Neuronal stem cell (in vitro differentiated cells): ENCODE data around the gene SPOCK1.
A peak's percentile ranks its signal among the peaks of the same experiment; 100 is the strongest.

Source experiments
- DNase-seq: peaks from one replicate; pipeline ENCODE4 v3.0.0-alpha.2; 2013; ENCODE audit warnings: low spot score
- H2AFZ ChIP-seq: one replicate; pipeline ENCODE4 v1.6.1; 2013; ENCODE audit warnings: mild to moderate bottlenecking, low read length, inconsistent platforms
- H2AK5ac ChIP-seq: 2 replicates; pipeline ENCODE4 v1.6.1; 2013; ENCODE audit warnings: low read depth, mild to moderate bottlenecking, inconsistent platforms, low read length, moderate library complexity, mixed read lengths
- H2BK120ac ChIP-seq: 2 replicates; pipeline ENCODE4 v1.6.1; 2013; ENCODE audit warnings: low read depth, mild to moderate bottlenecking, inconsistent platforms, low read length, moderate library complexity, mixed read lengths
- H2BK12ac ChIP-seq: one replicate; pipeline ENCODE4 v1.6.1; 2013; ENCODE audit warnings: low read length, inconsistent platforms
- H2BK15ac ChIP-seq: 2 replicates; pipeline ENCODE4 v1.6.1; 2013; ENCODE audit warnings: mild to moderate bottlenecking, low read length, inconsistent platforms, mixed read lengths
- H2BK5ac ChIP-seq: one replicate; pipeline ENCODE4 v1.6.1; 2013; ENCODE audit warnings: inconsistent platforms, mild to moderate bottlenecking, low read length, moderate library complexity
- H3K14ac ChIP-seq: one replicate; pipeline ENCODE4 v1.6.1; 2013; ENCODE audit warnings: low read length, inconsistent platforms
- H3K18ac ChIP-seq: 2 replicates; pipeline ENCODE4 v1.6.1; 2013; ENCODE audit warnings: low read length, inconsistent platforms
- H3K23ac ChIP-seq: 2 replicates; pipeline ENCODE4 v1.6.1; 2013; ENCODE audit warnings: low read depth, mild to moderate bottlenecking, mixed read lengths, low read length, inconsistent platforms; ENCODE audit not compliant: poor library complexity
- H3K27ac ChIP-seq: replicated peaks from 3 replicates; pipeline ENCODE4 v1.5.1; 2013; ENCODE audit warnings: low read length, inconsistent platforms
- H3K27me3 ChIP-seq, 3 experiments: 2 replicates each; pipeline ENCODE4 v1.6.1; 2013; ENCODE audit warnings: low read length in 3 of 3, mild to moderate bottlenecking in 2 of 3, inconsistent platforms in 1 of 3, low read depth in 1 of 3, mixed read lengths in 1 of 3, moderate library complexity in 1 of 3; ENCODE audit not compliant: control insufficient read depth in 3 of 3, insufficient read depth in 3 of 3
- H3K36me3 ChIP-seq, 2 donors: replicated peaks in 1 of 2; 2 replicates each; pipeline ENCODE4 v1.6.1; 2013; ENCODE audit warnings: low read length in 2 of 2; ENCODE audit not compliant: control insufficient read depth in 2 of 2, insufficient read depth in 2 of 2
- H3K4ac ChIP-seq: 2 replicates; pipeline ENCODE4 v1.6.1; 2013; ENCODE audit warnings: inconsistent platforms, mild to moderate bottlenecking, low read length, moderate library complexity
- H3K4me1 ChIP-seq, 2 donors: 1 replicate in 1 of 2; 2 replicates in 1 of 2; pipeline ENCODE4 v1.6.1; 2013; ENCODE audit warnings: low read length in 2 of 2, low read depth in 1 of 2; ENCODE audit not compliant: control insufficient read depth in 2 of 2, insufficient read depth in 1 of 2
- H3K4me2 ChIP-seq: one replicate; pipeline ENCODE4 v1.6.1; 2013; ENCODE audit warnings: mild to moderate bottlenecking, low read length, inconsistent platforms; ENCODE audit not compliant: insufficient read depth, poor library complexity, severe bottlenecking
- H3K4me3 ChIP-seq, 2 donors: 2 replicates each; pipeline ENCODE4 v1.5.1; 2013; ENCODE audit warnings: low read length in 2 of 2, mild to moderate bottlenecking in 2 of 2, inconsistent platforms in 1 of 2, moderate library complexity in 1 of 2
- H3K79me1 ChIP-seq: one replicate; pipeline ENCODE4 v1.6.1; 2013; ENCODE audit warnings: low read depth, mild to moderate bottlenecking, inconsistent platforms, low read length, moderate library complexity
- H3K9ac ChIP-seq: one replicate; pipeline ENCODE4 v1.6.1; 2013; ENCODE audit warnings: mild to moderate bottlenecking, low read depth, low read length, inconsistent platforms; ENCODE audit not compliant: poor library complexity
- H3K9me3 ChIP-seq, 2 donors: replicated peaks in 1 of 2; 2 replicates each; pipeline versions ENCODE3 to v1.6.1; 2013; ENCODE audit warnings: low read length in 2 of 2, mild to moderate bottlenecking in 2 of 2, inconsistent platforms in 1 of 2, low read depth in 1 of 2, mixed read lengths in 1 of 2, moderate library complexity in 1 of 2; ENCODE audit not compliant: control insufficient read depth in 2 of 2, insufficient read depth in 1 of 2
- H4K8ac ChIP-seq: one replicate; pipeline ENCODE4 v1.6.1; 2013; ENCODE audit warnings: low read depth, mild to moderate bottlenecking, inconsistent platforms, low read length, moderate library complexity
- H4K91ac ChIP-seq: one replicate; pipeline ENCODE4 v1.6.1; 2013; ENCODE audit warnings: low read length, low read depth, mild to moderate bottlenecking, inconsistent platforms; ENCODE audit not compliant: poor library complexity
- WGBS, 2 donors: extraction: QIAGEN DNeasy Blood & Tissue Kit; methylation state at CpG; one replicate each; pipeline ENCODE4 v1.1.7; 2013; ENCODE audit warnings: missing lambda C conversion rate in 2 of 2, mixed read lengths in 1 of 2; ENCODE audit not compliant: insufficient read length in 2 of 2, insufficient replicate concordance in 1 of 2; ENCODE audit errors: extremely low coverage in 2 of 2; 5-methylcytosine and 5-hydroxymethylcytosine counted together

Gene SPOCK1

DNA sequence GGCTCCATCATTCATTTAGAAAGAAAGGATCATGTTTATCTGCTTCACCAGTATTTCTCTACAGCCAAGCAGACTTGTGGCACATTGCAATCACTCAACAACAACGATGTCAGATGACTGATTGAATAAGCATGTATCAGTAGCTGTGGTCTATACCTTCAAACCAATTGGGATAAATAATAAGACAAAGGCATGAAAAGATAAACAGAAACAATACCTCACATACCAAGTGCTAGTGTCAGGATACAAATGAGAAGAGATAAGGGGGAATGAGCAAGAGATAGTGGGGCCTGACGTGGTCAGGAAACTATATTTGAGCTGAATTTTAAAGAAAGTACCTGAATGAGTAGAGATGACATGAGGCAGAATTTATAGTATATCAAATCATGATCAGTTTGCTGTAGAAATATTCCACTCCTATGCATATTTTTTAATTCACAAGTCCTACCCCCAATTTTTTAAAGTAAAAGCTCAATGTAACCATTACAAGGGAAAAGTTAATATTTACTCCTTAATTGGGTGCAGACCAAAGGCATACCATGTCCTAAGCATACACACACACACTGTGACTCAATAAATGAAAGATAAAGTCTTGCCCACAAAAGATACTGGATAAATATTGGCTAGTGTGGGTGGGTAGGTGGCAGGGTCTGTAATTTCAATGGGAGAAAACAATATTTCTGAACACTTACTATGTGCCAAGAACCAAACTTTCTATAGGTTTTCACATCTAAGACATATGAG lies 284.5 kb downstream of the SPOCK1 start:
- H4K91ac ChIP-seq, result no peak overlapping the region
- no peak overlapping the region for H3K4me2 ChIP-seq
- no peak overlapping the region for H2BK12ac ChIP-seq
- no peaks in the 10 kb centered on the region for H3K36me3 ChIP-seq
- H3K27ac ChIP-seq, result no peak overlapping the region
- H2BK5ac ChIP-seq, result no peak overlapping the region
- H3K79me1 ChIP-seq, result no peaks in the 10 kb centered on the region
- no peak overlapping the region for H3K4ac ChIP-seq
- H3K4me3 ChIP-seq, result no peak overlapping the region
- H4K8ac ChIP-seq, result no peak overlapping the region
- no peaks in the 10 kb centered on the region for H3K27me3 ChIP-seq
- H2BK15ac ChIP-seq, result no peak overlapping the region
- no peak overlapping the region for H2AFZ ChIP-seq
- WGBS, 2 donors, result no CpG with 5 or more reads among the region's 2 CpGs
- peaks cover 2 to 7% of the 10 kb centered on the region in 2 donors for H3K4me1 ChIP-seq
- H2AK5ac ChIP-seq, result no peak overlapping the region
- H3K18ac ChIP-seq, result no peak overlapping the region
- no peak overlapping the region for H2BK120ac ChIP-seq
- H3K14ac ChIP-seq, result no peak overlapping the region
- no peaks in the 10 kb centered on the region for H3K9me3 ChIP-seq
- no peak overlapping the region for H3K23ac ChIP-seq
- no peak overlapping the region for H3K9ac ChIP-seq
- no peak for DNase-seq

DNA sequence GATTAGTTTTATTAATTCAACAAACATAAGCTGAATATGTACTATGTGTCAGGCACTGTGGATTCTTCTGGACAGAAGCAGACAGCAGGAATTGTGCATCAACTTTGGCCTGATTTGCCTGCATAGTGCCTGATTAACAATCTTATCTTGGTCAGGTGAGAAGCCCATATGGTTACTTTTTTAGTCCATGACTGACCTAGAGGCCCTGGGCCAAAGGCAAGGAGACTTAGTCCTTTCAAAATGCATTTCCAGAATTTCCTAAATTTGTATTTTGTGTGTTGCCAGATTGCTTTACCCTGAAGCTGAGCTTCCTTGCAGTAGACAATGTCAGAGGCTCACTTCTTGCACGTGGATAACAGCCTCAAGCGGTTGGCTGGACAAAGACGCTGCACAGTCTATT lies 286.7 kb downstream of the SPOCK1 start:
- Histone ChIP-seq H2BK5ac (no peak overlapping the region), H3K23ac (no peak overlapping the region), H3K14ac (no peak overlapping the region), H3K36me3 (no peaks in the 10 kb centered on the region), H3K9ac (no peak overlapping the region), H2AK5ac (no peak overlapping the region), H3K27me3 (no peaks in the 10 kb centered on the region), H3K4me1 (peaks cover 2 to 7% of the 10 kb centered on the region in 2 donors), H2BK120ac (no peak overlapping the region), H3K4ac (no peak overlapping the region), H3K9me3 (no peaks in the 10 kb centered on the region), H4K91ac (no peak overlapping the region), H4K8ac (no peak overlapping the region), H2AFZ (no peak overlapping the region), H3K27ac (no peak overlapping the region), H3K4me3 (no peak overlapping the region), H2BK12ac (no peak overlapping the region), H3K18ac (peak overlapping the region; percentile 12), H2BK15ac (no peak overlapping the region), H3K79me1 (no peaks in the 10 kb centered on the region), H3K4me2 (no peak overlapping the region)
- WGBS, 2 donors, result no CpG with 5 or more reads among the region's 3 CpGs
- no peak for DNase-seq

DNA sequence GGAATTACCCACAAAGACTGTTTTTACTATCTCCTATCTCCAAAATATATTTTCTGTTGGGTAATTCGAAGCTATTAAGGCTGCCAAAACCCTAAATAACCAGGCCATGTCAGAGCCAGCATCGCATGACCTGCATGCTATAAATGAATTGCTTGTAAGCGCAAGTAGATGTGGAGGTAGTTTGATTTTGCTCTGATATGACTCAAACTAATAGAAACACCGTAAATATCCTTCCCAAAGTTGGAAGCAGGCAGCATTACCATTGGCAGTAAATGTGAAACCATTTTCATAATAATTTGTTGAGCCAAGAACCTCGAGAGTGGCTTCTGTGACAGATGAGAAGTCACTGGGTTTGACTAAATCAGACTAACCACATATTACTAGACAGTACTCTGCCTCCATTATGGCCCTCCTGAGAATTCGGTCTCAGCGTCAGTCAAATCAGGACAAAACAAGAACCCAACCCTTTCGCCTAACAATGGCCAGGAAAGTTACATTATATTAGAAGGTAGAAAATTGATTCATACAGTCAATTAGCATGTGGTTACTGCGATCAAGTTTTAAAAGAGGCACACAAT lies 289.8 kb downstream of the SPOCK1 start:
- no peaks in the 10 kb centered on the region for H3K27me3 ChIP-seq
- no peak overlapping the region for H3K4me3 ChIP-seq
- H3K4ac ChIP-seq, result no peak overlapping the region
- no peak overlapping the region for H2BK120ac ChIP-seq
- no peak overlapping the region for H3K23ac ChIP-seq
- H3K9ac ChIP-seq, result no peak overlapping the region
- H2AK5ac ChIP-seq, result no peak overlapping the region
- peaks cover 10 to 26% of the 10 kb centered on the region in 2 donors for H3K4me1 ChIP-seq
- H3K79me1 ChIP-seq, result no peaks in the 10 kb centered on the region
- no peak overlapping the region for H3K4me2 ChIP-seq
- H3K14ac ChIP-seq, result no peak overlapping the region
- no peak overlapping the region for H4K91ac ChIP-seq
- no peaks in the 10 kb centered on the region for H3K9me3 ChIP-seq
- no peak for DNase-seq
- no peak overlapping the region for H2BK12ac ChIP-seq
- H4K8ac ChIP-seq, result no peak overlapping the region
- no peaks in the 10 kb centered on the region for H3K36me3 ChIP-seq
- no peak overlapping the region for H3K18ac ChIP-seq
- no peak overlapping the region for H3K27ac ChIP-seq
- H2BK5ac ChIP-seq, result no peak overlapping the region
- H2BK15ac ChIP-seq, result no peak overlapping the region
- no CpG with 5 or more reads among the region's 9 CpGs for WGBS, 2 donors
- no peak overlapping the region for H2AFZ ChIP-seq

DNA sequence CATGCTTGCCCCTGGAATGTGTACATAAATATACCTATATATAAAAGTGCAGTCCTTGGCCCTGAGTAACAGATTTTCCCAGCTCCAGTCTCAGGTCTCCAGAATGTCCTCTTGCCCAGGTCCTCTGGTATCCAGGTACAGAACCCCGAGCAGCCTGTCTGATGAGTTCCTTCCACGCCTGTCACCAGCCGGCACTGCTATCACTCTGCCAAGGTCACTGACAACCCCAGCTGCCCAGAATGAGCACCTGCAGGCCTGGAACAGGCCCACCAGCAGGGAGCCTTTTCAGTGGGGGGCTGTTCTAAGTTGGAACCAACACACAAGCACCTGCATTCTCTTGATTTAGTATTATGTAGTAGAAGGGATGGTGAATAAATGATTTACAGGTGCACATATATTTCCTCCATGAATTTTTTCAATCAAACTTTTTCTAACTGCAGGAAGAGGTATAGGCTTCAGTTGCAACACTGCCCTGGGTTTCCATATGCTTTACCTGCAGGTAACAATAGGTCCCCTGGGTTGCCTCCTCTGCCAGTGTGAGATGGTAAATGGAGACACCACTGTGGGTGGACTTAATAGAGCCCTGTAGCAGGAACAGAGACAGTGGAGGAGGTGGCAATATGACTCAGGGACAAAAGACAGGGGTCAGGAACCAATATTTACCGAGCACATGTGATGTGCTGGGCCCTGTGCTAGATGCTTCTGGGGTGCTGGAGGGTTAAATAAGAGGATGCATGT lies 291.9 kb downstream of the SPOCK1 start:
- no peak for DNase-seq
- H3K9me3 ChIP-seq, result no peaks in the 10 kb centered on the region
- WGBS, 2 donors, result no CpG with 5 or more reads among the region's 4 CpGs
- H3K18ac ChIP-seq, result peak overlapping the region; percentile 33
- no peak overlapping the region for H3K27ac ChIP-seq
- H3K14ac ChIP-seq, result no peak overlapping the region
- H4K8ac ChIP-seq, result no peak overlapping the region
- no peak overlapping the region for H2AFZ ChIP-seq
- no peak overlapping the region for H3K9ac ChIP-seq
- H3K4ac ChIP-seq, result no peak overlapping the region
- no peak overlapping the region for H4K91ac ChIP-seq
- H3K4me2 ChIP-seq, result no peak overlapping the region
- H2BK5ac ChIP-seq, result no peak overlapping the region
- H3K23ac ChIP-seq, result no peak overlapping the region
- H2BK15ac ChIP-seq, result no peak overlapping the region
- no peak overlapping the region for H3K4me3 ChIP-seq
- H2BK12ac ChIP-seq, result no peak overlapping the region
- peaks cover 10 to 22% of the 10 kb centered on the region in 2 donors for H3K4me1 ChIP-seq
- no peak overlapping the region for H2BK120ac ChIP-seq
- H3K27me3 ChIP-seq, result no peaks in the 10 kb centered on the region
- no peak overlapping the region for H2AK5ac ChIP-seq
- H3K36me3 ChIP-seq, result no peaks in the 10 kb centered on the region
- no peaks in the 10 kb centered on the region for H3K79me1 ChIP-seq
